GM20431 (cell line): Measurements from ENCODE around the gene DUSP28.

Source experiments
- in situ Hi-C: fragments of 300-500 bp; cut with MseI, MboI; formaldehyde crosslinking; loops from one replicate; pipeline ENCODE4 v1.15.0; 2020; ENCODE audit warnings: low sequenced_read_pairs; ENCODE audit not compliant: unreplicated experiment

DUSP28 gene

GRCh38 chr2:240560084-240560479 is at the start of gene DUSP28:
Gene DUSP28, plus strand, starts transcription at chr2:240560357. Its CDS starts 328 bp downstream, at chr2:240560685.
- in situ Hi-C loops: no loop called here

- in situ Hi-C loops: loop anchor here (25.0 kb wide), 1 partner anchor 202 kb away; no protein-coding TSS in a partner anchor
These were observed 49.5 kb upstream of the DUSP28 start for GRCh38 chr2:240510513-240511210.

- in situ Hi-C loops: loop anchor here (25.0 kb wide), 1 partner anchor 201 kb away; no protein-coding TSS in a partner anchor
These were observed 48.6 kb upstream of the DUSP28 start for GRCh38 chr2:240511351-240512108.

- in situ Hi-C loops: loop anchor here (25.0 kb wide), 1 partner anchor 200 kb away; no protein-coding TSS in a partner anchor
These were observed 48.1 kb upstream of the DUSP28 start for GRCh38 chr2:240512109-240512485.

GRCh38 chr2:240512666-240513535 is 47.3 kb upstream of the DUSP28 start:
- in situ Hi-C loops: loop anchor here (25.0 kb wide), 1 partner anchor 199 kb away; no protein-coding TSS in a partner anchor

GRCh38 chr2:240513549-240514287 is 46.4 kb upstream of the DUSP28 start:
- in situ Hi-C loops: loop anchor here (25.0 kb wide), 1 partner anchor 199 kb away; no protein-coding TSS in a partner anchor

- in situ Hi-C loops: loop anchor here (25.0 kb wide), 1 partner anchor 198 kb away; no protein-coding TSS in a partner anchor
These were observed 45.5 kb upstream of the DUSP28 start for GRCh38 chr2:240514631-240515030.

- in situ Hi-C loops: loop anchor here (25.0 kb wide), 1 partner anchor 195 kb away; no protein-coding TSS in a partner anchor
These were observed 42.8 kb upstream of the DUSP28 start for GRCh38 chr2:240517342-240517741.

- in situ Hi-C loops: loop anchor here (25.0 kb wide), 1 partner anchor 193 kb away; no protein-coding TSS in a partner anchor
These were observed 41.2 kb upstream of the DUSP28 start for GRCh38 chr2:240518981-240519380.

- in situ Hi-C loops: loop anchor here (25.0 kb wide), 1 partner anchor 193 kb away; no protein-coding TSS in a partner anchor
These were observed 40.6 kb upstream of the DUSP28 start for GRCh38 chr2:240519396-240520129.

GRCh38 chr2:240520130-240520973 is 39.8 kb upstream of the DUSP28 start:
- in situ Hi-C loops: loop anchor here (25.0 kb wide), 1 partner anchor 192 kb away; no protein-coding TSS in a partner anchor

- in situ Hi-C loops: loop anchor here (25.0 kb wide), 1 partner anchor 191 kb away; no protein-coding TSS in a partner anchor
These were observed 39.2 kb upstream of the DUSP28 start for GRCh38 chr2:240520974-240521350.

- in situ Hi-C loops: loop anchor here (25.0 kb wide), 1 partner anchor 190 kb away; no protein-coding TSS in a partner anchor
These were observed 38.3 kb upstream of the DUSP28 start for GRCh38 chr2:240521885-240522284.

- in situ Hi-C loops: loop anchor here (25.0 kb wide), 1 partner anchor 190 kb away; no protein-coding TSS in a partner anchor
These were observed 37.8 kb upstream of the DUSP28 start for GRCh38 chr2:240522406-240522805.

GRCh38 chr2:240523451-240524281 is 36.5 kb upstream of the DUSP28 start:
- in situ Hi-C loops: loop anchor here (25.0 kb wide), 1 partner anchor 189 kb away; no protein-coding TSS in a partner anchor

- in situ Hi-C loops: loop anchor here (25.0 kb wide), 1 partner anchor 187 kb away; no protein-coding TSS in a partner anchor
These were observed 35.0 kb upstream of the DUSP28 start for GRCh38 chr2:240524963-240525718.
